T-helper 22 cell (primary cell): ENCODE results near the gene MUC22.

Source experiments
- DNase-seq: peaks from one replicate; pipeline ENCODE4 v3.0.0-alpha.2; 2020; ENCODE audit warnings: low read depth

MUC22 gene

GRCh38 chr6:31079656-31080261 lies 69.5 kb downstream of the MUC22 start:
- DNase-seq: peak; percentile 18

GRCh38 chr6:31081872-31082271 lies 71.6 kb downstream of the MUC22 start:
- DNase-seq: no peak

GRCh38 chr6:31083742-31084354 lies 73.6 kb downstream of the MUC22 start:
- no peak for DNase-seq
